ENCODE data around the gene PRKAG1. TPM values are rescaled to one million over a fixed set of nuclear protein-coding genes. Genes with fewer than 3 reads are reported as not detected.

PRKAG1 gene
- total RNA-seq, 1 donor from 2014 or later, result 24.0 TPM

DNA sequence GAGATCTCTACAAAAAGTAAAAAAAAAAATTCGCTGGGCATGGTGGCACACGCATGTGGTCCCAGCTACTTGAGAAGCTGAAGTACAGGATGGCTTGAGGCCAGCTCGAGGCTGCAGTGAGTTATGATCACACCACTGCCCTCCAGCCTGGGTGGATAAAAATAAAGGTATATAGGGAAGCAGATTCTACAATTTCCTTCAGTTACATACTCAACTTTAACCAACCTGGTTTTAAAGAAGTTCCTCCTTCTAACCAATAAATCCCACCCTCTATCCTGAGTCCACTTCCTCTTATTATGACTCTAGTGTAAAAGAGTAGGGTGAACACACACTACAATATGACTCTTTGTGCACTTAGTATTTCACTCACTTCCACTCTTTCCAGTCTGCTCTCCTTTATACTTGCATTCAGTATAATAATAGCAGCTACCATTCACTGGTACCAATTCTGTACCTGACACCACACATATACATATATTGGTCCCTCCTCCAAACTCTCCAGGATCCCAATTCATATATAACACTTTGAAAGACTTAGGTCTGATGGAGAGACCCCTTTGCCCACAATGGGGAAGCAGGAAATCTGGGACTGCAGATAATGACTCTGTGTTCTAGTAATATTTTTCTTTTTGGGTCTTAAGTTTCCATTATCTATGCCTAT is 63.6 kb downstream of the PRKAG1 start:
- no peaks in the 10 kb centered on the region for H3K9me3 Mint-ChIP-seq (ENCODE audit: unreplicated experiment)

DNA sequence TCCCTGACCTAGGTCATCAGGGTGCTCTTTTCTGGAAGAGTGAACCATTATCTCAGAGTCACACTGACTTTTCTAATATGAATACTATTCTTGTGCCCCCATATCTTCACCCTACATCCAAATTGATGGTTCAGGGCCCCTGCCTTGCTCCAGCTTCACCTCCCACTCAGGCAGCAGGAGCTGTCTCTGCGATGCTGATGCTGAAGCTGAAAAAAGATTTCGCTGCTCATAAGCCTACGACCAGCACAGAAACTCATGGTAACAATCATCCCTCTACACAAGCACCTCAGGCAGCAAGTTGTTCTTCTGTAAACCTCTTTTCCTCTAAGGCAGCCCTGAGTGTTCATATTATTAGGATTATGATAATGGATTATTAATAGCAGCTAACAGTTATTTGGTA is 64.5 kb downstream of the PRKAG1 start:
- H3K9me3 Mint-ChIP-seq (ENCODE audit: unreplicated experiment), result no peaks in the 10 kb centered on the region
- H3K4me3 Mint-ChIP-seq (ENCODE audit: unreplicated experiment), result no peak overlapping the region
- H3K36me3 Mint-ChIP-seq (ENCODE audit: low read depth, unreplicated experiment), result peaks cover 25% of the 10 kb centered on the region
- peaks cover 17% of the 10 kb centered on the region for H3K27me3 Mint-ChIP-seq (ENCODE audit: unreplicated experiment)
- no peak for DNase-seq (ENCODE audit: low spot score)
- TF ChIP-seq, protein P1, sequence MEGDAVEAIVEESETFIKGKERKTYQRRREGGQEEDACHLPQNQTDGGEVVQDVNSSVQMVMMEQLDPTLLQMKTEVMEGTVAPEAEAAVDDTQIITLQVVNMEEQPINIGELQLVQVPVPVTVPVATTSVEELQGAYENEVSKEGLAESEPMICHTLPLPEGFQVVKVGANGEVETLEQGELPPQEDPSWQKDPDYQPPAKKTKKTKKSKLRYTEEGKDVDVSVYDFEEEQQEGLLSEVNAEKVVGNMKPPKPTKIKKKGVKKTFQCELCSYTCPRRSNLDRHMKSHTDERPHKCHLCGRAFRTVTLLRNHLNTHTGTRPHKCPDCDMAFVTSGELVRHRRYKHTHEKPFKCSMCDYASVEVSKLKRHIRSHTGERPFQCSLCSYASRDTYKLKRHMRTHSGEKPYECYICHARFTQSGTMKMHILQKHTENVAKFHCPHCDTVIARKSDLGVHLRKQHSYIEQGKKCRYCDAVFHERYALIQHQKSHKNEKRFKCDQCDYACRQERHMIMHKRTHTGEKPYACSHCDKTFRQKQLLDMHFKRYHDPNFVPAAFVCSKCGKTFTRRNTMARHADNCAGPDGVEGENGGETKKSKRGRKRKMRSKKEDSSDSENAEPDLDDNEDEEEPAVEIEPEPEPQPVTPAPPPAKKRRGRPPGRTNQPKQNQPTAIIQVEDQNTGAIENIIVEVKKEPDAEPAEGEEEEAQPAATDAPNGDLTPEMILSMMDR (IDR thresholded peaks at IDR 0.05; ENCODE audit: unreplicated experiment), result no peak
- no peak overlapping the region for H3K27ac Mint-ChIP-seq (ENCODE audit: unreplicated experiment)
- H3K4me1 Mint-ChIP-seq (ENCODE audit: unreplicated experiment), result peaks cover 36% of the 10 kb centered on the region

More for the DNA sequence above, 63.6 kb downstream of the PRKAG1 start:
- Mint-ChIP-seq H3K27me3 (ENCODE audit: unreplicated experiment) (peaks cover 18% of the 10 kb centered on the region), H3K4me3 (ENCODE audit: unreplicated experiment) (peak overlapping the region; percentile 98), H3K27ac (ENCODE audit: unreplicated experiment) (peak overlapping the region; percentile 67), H3K36me3 (ENCODE audit: low read depth, unreplicated experiment) (peaks cover 22% of the 10 kb centered on the region), H3K4me1 (ENCODE audit: unreplicated experiment) (peaks cover 36% of the 10 kb centered on the region)
- TF ChIP-seq, protein P1 (IDR thresholded peaks at IDR 0.05; ENCODE audit: unreplicated experiment), result no peak
- DNase-seq (ENCODE audit: low spot score), result no peak

DNA sequence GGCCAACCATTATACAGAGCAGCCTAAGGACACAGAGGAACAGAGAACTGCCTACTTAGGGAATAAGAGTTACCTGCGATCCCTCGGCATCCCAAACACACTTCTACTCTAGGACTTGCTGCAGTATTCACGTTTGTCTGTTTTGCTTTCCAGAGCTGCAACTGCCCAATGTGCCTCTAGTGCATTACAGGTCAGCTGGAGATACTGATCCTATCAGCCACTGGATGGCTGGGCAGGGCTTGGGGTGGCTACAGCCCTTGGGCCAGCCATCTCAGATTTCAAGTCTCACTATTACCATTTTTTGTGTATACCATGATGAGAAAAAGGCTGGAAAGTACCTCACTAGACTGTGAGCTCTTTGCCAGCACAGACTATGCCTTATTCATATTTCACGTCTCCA is 65.9 kb downstream of the PRKAG1 start:
- no peak for DNase-seq (ENCODE audit: low spot score)
- H3K27me3 Mint-ChIP-seq (ENCODE audit: unreplicated experiment), result peaks cover 14% of the 10 kb centered on the region
- H3K4me1 Mint-ChIP-seq (ENCODE audit: unreplicated experiment), result peaks cover 33% of the 10 kb centered on the region
- TF ChIP-seq, protein P1 (IDR thresholded peaks at IDR 0.05; ENCODE audit: unreplicated experiment), result no peak
- H3K4me3 Mint-ChIP-seq (ENCODE audit: unreplicated experiment), result no peak overlapping the region
- no peaks in the 10 kb centered on the region for H3K9me3 Mint-ChIP-seq (ENCODE audit: unreplicated experiment)
- H3K36me3 Mint-ChIP-seq (ENCODE audit: low read depth, unreplicated experiment), result peaks cover 30% of the 10 kb centered on the region
- H3K27ac Mint-ChIP-seq (ENCODE audit: unreplicated experiment), result no peak overlapping the region

Other genes starting within 250 kb of the PRKAG1 start
- gene ADCY6, start 229.7 kb downstream of the PRKAG1 start, total RNA-seq (ENCODE audit: unreplicated experiment), result 31.6 TPM
- gene CACNB3, start 200.3 kb downstream of the PRKAG1 start, total RNA-seq (ENCODE audit: unreplicated experiment), result 83.1 TPM
- gene DDX23, start 166.6 kb downstream of the PRKAG1 start, total RNA-seq (ENCODE audit: unreplicated experiment), result 96.2 TPM
- gene RND1, start 152.9 kb downstream of the PRKAG1 start, total RNA-seq (ENCODE audit: unreplicated experiment), result 1.0 TPM
- gene FKBP11, start 93.3 kb downstream of the PRKAG1 start, total RNA-seq (ENCODE audit: unreplicated experiment), result 16.0 TPM
- 307 TPM for gene ARF3, start 61.3 kb downstream of the PRKAG1 start, total RNA-seq (ENCODE audit: unreplicated experiment)
- 0.33 TPM for gene WNT10B, start 47.0 kb downstream of the PRKAG1 start, total RNA-seq (ENCODE audit: unreplicated experiment)
- not detected for gene WNT1, start 40.5 kb downstream of the PRKAG1 start, total RNA-seq (ENCODE audit: unreplicated experiment)
- 0.10 TPM for gene DDN, start 19.4 kb downstream of the PRKAG1 start, total RNA-seq (ENCODE audit: unreplicated experiment)
- gene KMT2D, start 42.0 kb upstream of the PRKAG1 start, total RNA-seq (ENCODE audit: unreplicated experiment), result 135 TPM
- gene RHEBL1, start 51.2 kb upstream of the PRKAG1 start, total RNA-seq (ENCODE audit: unreplicated experiment), result 3.2 TPM
- 0.46 TPM for gene DHH, start 76.0 kb upstream of the PRKAG1 start, total RNA-seq (ENCODE audit: unreplicated experiment)
- 175 TPM for gene LMBR1L, start 92.1 kb upstream of the PRKAG1 start, total RNA-seq (ENCODE audit: unreplicated experiment)
- gene TUBA1B, start 112.6 kb upstream of the PRKAG1 start, total RNA-seq (ENCODE audit: unreplicated experiment), result 915 TPM
- gene TUBA1A, start 170.3 kb upstream of the PRKAG1 start, total RNA-seq (ENCODE audit: unreplicated experiment), result 924 TPM
- gene TUBA1C, start 246.3 kb upstream of the PRKAG1 start, total RNA-seq (ENCODE audit: unreplicated experiment), result 129 TPM